Neuronal stem cell (in vitro differentiated cells): ENCODE results near the gene MTUS2.

ENCODE experiments used
- DNase-seq: peaks from one replicate; pipeline ENCODE4 v3.0.0-alpha.2; 2013; ENCODE audit warnings: low spot score
- H2AFZ ChIP-seq: one replicate; pipeline ENCODE4 v1.6.1; 2013; ENCODE audit warnings: mild to moderate bottlenecking, low read length, inconsistent platforms
- H2AK5ac ChIP-seq: 2 replicates; pipeline ENCODE4 v1.6.1; 2013; ENCODE audit warnings: low read depth, mild to moderate bottlenecking, inconsistent platforms, low read length, moderate library complexity, mixed read lengths
- H2BK120ac ChIP-seq: 2 replicates; pipeline ENCODE4 v1.6.1; 2013; ENCODE audit warnings: low read depth, mild to moderate bottlenecking, inconsistent platforms, low read length, moderate library complexity, mixed read lengths
- H2BK12ac ChIP-seq: one replicate; pipeline ENCODE4 v1.6.1; 2013; ENCODE audit warnings: low read length, inconsistent platforms
- H2BK15ac ChIP-seq: 2 replicates; pipeline ENCODE4 v1.6.1; 2013; ENCODE audit warnings: mild to moderate bottlenecking, low read length, inconsistent platforms, mixed read lengths
- H2BK5ac ChIP-seq: one replicate; pipeline ENCODE4 v1.6.1; 2013; ENCODE audit warnings: inconsistent platforms, mild to moderate bottlenecking, low read length, moderate library complexity
- H3K14ac ChIP-seq: one replicate; pipeline ENCODE4 v1.6.1; 2013; ENCODE audit warnings: low read length, inconsistent platforms
- H3K18ac ChIP-seq: 2 replicates; pipeline ENCODE4 v1.6.1; 2013; ENCODE audit warnings: low read length, inconsistent platforms
- H3K23ac ChIP-seq: 2 replicates; pipeline ENCODE4 v1.6.1; 2013; ENCODE audit warnings: low read depth, mild to moderate bottlenecking, mixed read lengths, low read length, inconsistent platforms; ENCODE audit not compliant: poor library complexity
- H3K27ac ChIP-seq: replicated peaks from 3 replicates; pipeline ENCODE4 v1.5.1; 2013; ENCODE audit warnings: low read length, inconsistent platforms
- H3K27me3 ChIP-seq, 3 experiments: 2 replicates each; pipeline ENCODE4 v1.6.1; 2013; ENCODE audit warnings: low read length in 3 of 3, mild to moderate bottlenecking in 2 of 3, inconsistent platforms in 1 of 3, low read depth in 1 of 3, mixed read lengths in 1 of 3, moderate library complexity in 1 of 3; ENCODE audit not compliant: control insufficient read depth in 3 of 3, insufficient read depth in 3 of 3
- H3K36me3 ChIP-seq, 2 donors: replicated peaks in 1 of 2; 2 replicates each; pipeline ENCODE4 v1.6.1; 2013; ENCODE audit warnings: low read length in 2 of 2; ENCODE audit not compliant: control insufficient read depth in 2 of 2, insufficient read depth in 2 of 2
- H3K4ac ChIP-seq: 2 replicates; pipeline ENCODE4 v1.6.1; 2013; ENCODE audit warnings: inconsistent platforms, mild to moderate bottlenecking, low read length, moderate library complexity
- H3K4me1 ChIP-seq, 2 donors: 1 replicate in 1 of 2; 2 replicates in 1 of 2; pipeline ENCODE4 v1.6.1; 2013; ENCODE audit warnings: low read length in 2 of 2, low read depth in 1 of 2; ENCODE audit not compliant: control insufficient read depth in 2 of 2, insufficient read depth in 1 of 2
- H3K4me2 ChIP-seq: one replicate; pipeline ENCODE4 v1.6.1; 2013; ENCODE audit warnings: mild to moderate bottlenecking, low read length, inconsistent platforms; ENCODE audit not compliant: insufficient read depth, poor library complexity, severe bottlenecking
- H3K4me3 ChIP-seq, 2 donors: 2 replicates each; pipeline ENCODE4 v1.5.1; 2013; ENCODE audit warnings: low read length in 2 of 2, mild to moderate bottlenecking in 2 of 2, inconsistent platforms in 1 of 2, moderate library complexity in 1 of 2
- H3K79me1 ChIP-seq: one replicate; pipeline ENCODE4 v1.6.1; 2013; ENCODE audit warnings: low read depth, mild to moderate bottlenecking, inconsistent platforms, low read length, moderate library complexity
- H3K9ac ChIP-seq: one replicate; pipeline ENCODE4 v1.6.1; 2013; ENCODE audit warnings: mild to moderate bottlenecking, low read depth, low read length, inconsistent platforms; ENCODE audit not compliant: poor library complexity
- H3K9me3 ChIP-seq, 2 donors: replicated peaks in 1 of 2; 2 replicates each; pipeline versions ENCODE3 to v1.6.1; 2013; ENCODE audit warnings: low read length in 2 of 2, mild to moderate bottlenecking in 2 of 2, inconsistent platforms in 1 of 2, low read depth in 1 of 2, mixed read lengths in 1 of 2, moderate library complexity in 1 of 2; ENCODE audit not compliant: control insufficient read depth in 2 of 2, insufficient read depth in 1 of 2
- H4K8ac ChIP-seq: one replicate; pipeline ENCODE4 v1.6.1; 2013; ENCODE audit warnings: low read depth, mild to moderate bottlenecking, inconsistent platforms, low read length, moderate library complexity
- H4K91ac ChIP-seq: one replicate; pipeline ENCODE4 v1.6.1; 2013; ENCODE audit warnings: low read length, low read depth, mild to moderate bottlenecking, inconsistent platforms; ENCODE audit not compliant: poor library complexity
- WGBS, 2 donors: extraction: QIAGEN DNeasy Blood & Tissue Kit; methylation state at CpG; one replicate each; pipeline ENCODE4 v1.1.7; 2013; ENCODE audit warnings: missing lambda C conversion rate in 2 of 2, mixed read lengths in 1 of 2; ENCODE audit not compliant: insufficient read length in 2 of 2, insufficient replicate concordance in 1 of 2; ENCODE audit errors: extremely low coverage in 2 of 2; 5-methylcytosine and 5-hydroxymethylcytosine counted together

MTUS2 gene

GRCh38 chr13:29266756-29267733 lies 446.9 kb downstream of the MTUS2 start:
- no peaks in the 10 kb centered on the region for H3K9me3 ChIP-seq
- H3K18ac ChIP-seq: no peak overlapping the region
- H3K4me1 ChIP-seq: no peaks in the 10 kb centered on the region
- no peak overlapping the region for H3K4me3 ChIP-seq
- H3K27me3 ChIP-seq: peaks cover 0 to 6% (median 0%) of the 10 kb centered on the region in 3 experiments
- H3K23ac ChIP-seq: no peak overlapping the region
- H3K36me3 ChIP-seq: no peaks in the 10 kb centered on the region
- no peak overlapping the region for H2AFZ ChIP-seq
- no peak overlapping the region for H3K9ac ChIP-seq
- no peak overlapping the region for H3K14ac ChIP-seq
- no peak overlapping the region for H2BK12ac ChIP-seq
- H4K8ac ChIP-seq: no peak overlapping the region
- DNase-seq: no peak
- no CpG with 5 or more reads among the region's 11 CpGs for WGBS, 2 donors
- H2BK15ac ChIP-seq: no peak overlapping the region
- no peak overlapping the region for H3K27ac ChIP-seq
- H3K4ac ChIP-seq: no peak overlapping the region
- H2AK5ac ChIP-seq: no peak overlapping the region
- H3K4me2 ChIP-seq: no peak overlapping the region
- H2BK5ac ChIP-seq: no peak overlapping the region
- no peak overlapping the region for H2BK120ac ChIP-seq
- no peaks in the 10 kb centered on the region for H3K79me1 ChIP-seq
- no peak overlapping the region for H4K91ac ChIP-seq

GRCh38 chr13:29270271-29270985 lies 450.3 kb downstream of the MTUS2 start:
- H4K91ac ChIP-seq: no peak overlapping the region
- H2AK5ac ChIP-seq: no peak overlapping the region
- WGBS, 2 donors: no CpG with 5 or more reads among the region's 15 CpGs

GRCh38 chr13:29271606-29272005 lies 451.5 kb downstream of the MTUS2 start:
- no peak overlapping the region for H2BK15ac ChIP-seq
- H2BK120ac ChIP-seq: no peak overlapping the region
- H3K27ac ChIP-seq: no peak overlapping the region
- no peaks in the 10 kb centered on the region for H3K36me3 ChIP-seq
- no peak overlapping the region for H3K4ac ChIP-seq
- H3K9me3 ChIP-seq: no peaks in the 10 kb centered on the region
- no peaks in the 10 kb centered on the region for H3K79me1 ChIP-seq
- no peak overlapping the region for H2AK5ac ChIP-seq
- no peak overlapping the region for H3K4me3 ChIP-seq
- no peak overlapping the region for H3K18ac ChIP-seq
- H4K91ac ChIP-seq: no peak overlapping the region
- no peak overlapping the region for H2BK5ac ChIP-seq
- H3K23ac ChIP-seq: no peak overlapping the region
- H3K4me2 ChIP-seq: no peak overlapping the region
- no peak overlapping the region for H2BK12ac ChIP-seq
- H3K9ac ChIP-seq: no peak overlapping the region
- H3K14ac ChIP-seq: no peak overlapping the region
- no peaks in the 10 kb centered on the region for H3K4me1 ChIP-seq
- peaks cover 0 to 6% (median 0%) of the 10 kb centered on the region in 3 experiments for H3K27me3 ChIP-seq
- WGBS, 2 donors: no CpG with 5 or more reads among the region's 3 CpGs
- DNase-seq: no peak
- no peak overlapping the region for H4K8ac ChIP-seq
- no peak overlapping the region for H2AFZ ChIP-seq

More at GRCh38 chr13:29270271-29270985, 450.3 kb downstream of the MTUS2 start:
- H3K9me3 ChIP-seq: no peaks in the 10 kb centered on the region
- no peaks in the 10 kb centered on the region for H3K36me3 ChIP-seq
- H2BK12ac ChIP-seq: no peak overlapping the region
- no peak overlapping the region for H3K9ac ChIP-seq
- no peak overlapping the region for H2BK5ac ChIP-seq
- no peaks in the 10 kb centered on the region for H3K79me1 ChIP-seq
- no peak overlapping the region for H3K4me2 ChIP-seq
- H2BK15ac ChIP-seq: no peak overlapping the region
- no peak overlapping the region for H3K4me3 ChIP-seq
- no peak overlapping the region for H3K27ac ChIP-seq
- no peak overlapping the region for H3K4ac ChIP-seq
- no peak overlapping the region for H3K18ac ChIP-seq
- peaks cover 0 to 6% (median 0%) of the 10 kb centered on the region in 3 experiments for H3K27me3 ChIP-seq
- no peak for DNase-seq
- H3K23ac ChIP-seq: no peak overlapping the region
- H2AFZ ChIP-seq: no peak overlapping the region
- no peaks in the 10 kb centered on the region for H3K4me1 ChIP-seq
- peak overlapping the region; percentile 63 for H3K14ac ChIP-seq
- no peak overlapping the region for H4K8ac ChIP-seq
- H2BK120ac ChIP-seq: no peak overlapping the region
